AG04449 (cell line): ENCODE data around the gene HNRNPA3.
"Not testable (repeated sequence)": the region's sequence is repeated elsewhere in the genome, so short reads cannot be mapped to it uniquely, and the experiment has no call there.

Experiments used
- CTCF ChIA-PET: fragments of 350-600 bp; formaldehyde crosslinking; extraction: SDS; loops from one replicate; lab custom pipeline; 2021; ENCODE audit warnings: antibody characterized with exemption; lab: Yijun Ruan, JAX
- POLR2A ChIA-PET: fragments of 400-600, 350-600 bp; formaldehyde crosslinking; extraction: SDS; loops from one replicate; lab custom pipeline; 2020; ENCODE audit warnings: antibody characterized with exemption, inconsistent platforms; lab: Yijun Ruan, JAX
- DNase-seq: peaks from one replicate; pipeline ENCODE4 v3.0.0-alpha.2; 2010; ENCODE audit warnings: low read depth, low spot score
- H3K4me3 ChIP-seq: 2 replicates; pipeline ENCODE4 v1.5.1; 2011; ENCODE audit warnings: low read depth, mild to moderate bottlenecking, control low read depth, low read length
- TF ChIP-seq, protein P1 (sequence below): IDR thresholded peaks from one replicate; pipeline ENCODE4 v1.5.1; 2011; ENCODE audit warnings: mild to moderate bottlenecking, moderate library complexity, low read length, control low read depth, inconsistent platforms; ENCODE audit not compliant: insufficient read depth; ENCODE audit errors: missing control alignments

HNRNPA3 gene

DNA sequence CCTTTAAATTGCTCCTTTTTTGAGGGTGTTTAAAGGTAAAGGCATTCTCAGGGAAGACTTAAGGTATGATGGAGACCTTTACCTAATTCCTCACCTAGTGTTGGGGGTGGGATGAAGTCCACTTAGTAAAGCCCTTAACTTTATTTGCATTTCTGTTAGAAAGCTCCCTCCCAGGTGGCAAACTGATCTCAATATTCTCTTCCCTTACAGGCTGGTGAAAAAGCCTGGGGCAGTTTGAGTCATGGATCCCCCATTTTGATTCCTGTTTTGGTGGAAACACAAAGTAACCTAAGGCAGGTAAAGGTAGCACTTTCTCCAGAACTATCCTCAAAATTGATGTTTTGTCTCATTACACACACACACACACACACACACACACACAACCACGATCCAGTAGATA is 33.8 kb upstream of the HNRNPA3 start:
- H3K4me3 ChIP-seq: no peak overlapping the region
- ChIA-PET POLR2A (no interaction called here), CTCF (interaction anchor here (1.2 kb wide), 1 partner anchor 10 kb away, joined by 3 read pairs; no protein-coding TSS in a partner anchor)
- TF ChIP-seq, protein P1, sequence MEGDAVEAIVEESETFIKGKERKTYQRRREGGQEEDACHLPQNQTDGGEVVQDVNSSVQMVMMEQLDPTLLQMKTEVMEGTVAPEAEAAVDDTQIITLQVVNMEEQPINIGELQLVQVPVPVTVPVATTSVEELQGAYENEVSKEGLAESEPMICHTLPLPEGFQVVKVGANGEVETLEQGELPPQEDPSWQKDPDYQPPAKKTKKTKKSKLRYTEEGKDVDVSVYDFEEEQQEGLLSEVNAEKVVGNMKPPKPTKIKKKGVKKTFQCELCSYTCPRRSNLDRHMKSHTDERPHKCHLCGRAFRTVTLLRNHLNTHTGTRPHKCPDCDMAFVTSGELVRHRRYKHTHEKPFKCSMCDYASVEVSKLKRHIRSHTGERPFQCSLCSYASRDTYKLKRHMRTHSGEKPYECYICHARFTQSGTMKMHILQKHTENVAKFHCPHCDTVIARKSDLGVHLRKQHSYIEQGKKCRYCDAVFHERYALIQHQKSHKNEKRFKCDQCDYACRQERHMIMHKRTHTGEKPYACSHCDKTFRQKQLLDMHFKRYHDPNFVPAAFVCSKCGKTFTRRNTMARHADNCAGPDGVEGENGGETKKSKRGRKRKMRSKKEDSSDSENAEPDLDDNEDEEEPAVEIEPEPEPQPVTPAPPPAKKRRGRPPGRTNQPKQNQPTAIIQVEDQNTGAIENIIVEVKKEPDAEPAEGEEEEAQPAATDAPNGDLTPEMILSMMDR: no peak
- no peak for DNase-seq

GRCh38 chr2:177179227-177179626 is 33.4 kb upstream of the HNRNPA3 start:
- H3K4me3 ChIP-seq: no peak overlapping the region
- TF ChIP-seq, protein P1: no peak
- ChIA-PET POLR2A (no interaction called here), CTCF (no interaction called here)
- no peak for DNase-seq

DNA sequence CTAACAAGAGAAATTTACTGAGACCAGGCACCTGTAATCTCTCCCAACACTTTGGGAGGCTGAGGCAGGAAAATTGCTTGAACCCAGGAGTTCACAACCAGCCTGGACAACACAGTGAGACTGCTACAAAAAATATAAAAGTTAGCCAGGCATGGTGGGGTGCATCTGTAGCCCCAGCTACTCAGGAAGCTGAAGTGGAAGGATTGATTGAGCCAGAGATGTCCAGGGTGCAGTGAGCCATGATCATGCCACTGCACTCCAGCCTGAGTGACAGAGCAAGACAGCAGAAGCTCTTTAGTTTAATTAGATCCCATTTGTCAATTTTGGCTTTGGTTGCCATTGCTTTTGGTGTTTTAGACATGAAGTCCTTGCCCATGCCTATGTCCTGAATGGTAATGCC is 32.9 kb upstream of the HNRNPA3 start:
- CTCF ChIA-PET, H3K4me3 ChIP-seq, DNase-seq, POLR2A ChIA-PET: not testable (repeated sequence)

DNA sequence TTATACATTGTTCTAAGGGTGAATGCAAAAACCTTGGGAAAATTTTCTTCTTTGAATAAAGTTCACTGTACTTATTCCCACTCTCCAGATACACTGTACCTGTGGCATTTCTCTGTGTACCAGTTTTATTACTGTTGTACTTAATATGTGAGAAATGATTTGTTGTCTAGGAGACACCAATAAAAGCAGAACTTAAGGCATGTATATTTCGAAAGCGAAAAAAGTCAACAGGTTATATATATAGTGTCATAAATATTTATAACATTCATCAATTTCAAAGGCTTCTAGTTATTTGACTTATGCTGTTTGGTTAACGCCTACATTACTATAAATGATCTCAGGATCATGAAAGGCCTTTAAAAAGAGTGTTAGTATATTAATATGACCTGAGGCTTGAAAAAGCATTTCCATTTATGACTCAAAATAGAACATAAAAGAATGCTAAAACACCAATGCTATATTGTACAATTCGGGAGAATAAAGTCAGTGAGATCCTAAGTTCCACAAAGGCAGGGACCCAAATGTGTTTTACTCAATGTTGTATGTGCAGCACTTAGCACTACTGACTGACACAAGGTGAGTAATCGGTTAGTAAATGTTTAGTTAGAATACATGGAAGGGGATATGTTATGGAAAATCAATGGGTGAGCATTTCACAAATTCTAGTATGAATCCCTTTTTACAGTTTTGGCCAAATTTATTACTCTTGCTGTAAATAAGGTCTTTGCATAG is 32.2 kb upstream of the HNRNPA3 start:
- no peak for DNase-seq
- no peak overlapping the region for H3K4me3 ChIP-seq
- TF ChIP-seq, protein P1: no peak
- CTCF ChIA-PET: interaction anchor here (1.2 to 1.3 kb wide), 2 partner anchors 16 to 579 kb away, joined by 4 to 8 read pairs; no protein-coding TSS in a partner anchor
- POLR2A ChIA-PET: no interaction called here

DNA sequence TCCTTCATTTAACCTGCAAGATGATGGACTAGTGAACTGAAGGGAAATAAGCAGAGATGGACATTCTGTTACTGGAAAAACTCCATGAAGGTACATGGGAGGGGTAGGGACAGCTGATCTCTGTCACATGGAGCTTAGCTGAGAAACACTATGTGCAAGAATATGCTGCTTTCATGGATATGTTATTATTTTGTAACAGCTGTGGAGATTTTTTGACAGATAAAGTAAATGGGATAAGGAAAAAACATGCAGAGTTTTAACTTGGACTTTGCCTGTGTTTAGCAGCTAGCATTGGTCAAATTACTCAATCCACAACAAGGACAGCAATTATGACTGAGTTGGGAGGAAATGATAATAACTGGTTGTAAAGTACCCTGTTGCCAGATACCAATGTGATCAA is 28.7 kb upstream of the HNRNPA3 start:
- ChIA-PET POLR2A (no interaction called here), CTCF (no interaction called here)
- H3K4me3 ChIP-seq: no peak overlapping the region
- DNase-seq: no peak
- TF ChIP-seq, protein P1: no peak

- POLR2A ChIA-PET: no interaction called here
- TF ChIP-seq, protein P1: no peak
- no peak for DNase-seq
- CTCF ChIA-PET: no interaction called here
- no peak overlapping the region for H3K4me3 ChIP-seq
These were observed 28.0 kb upstream of the HNRNPA3 start for GRCh38 chr2:177184606-177185005.

GRCh38 chr2:177186038-177186437 is 26.6 kb upstream of the HNRNPA3 start:
- CTCF ChIA-PET: interaction anchor here (1.6 kb wide), 1 partner anchor 21 kb away, joined by 5 read pairs; no protein-coding TSS in a partner anchor
- DNase-seq, H3K4me3 ChIP-seq, POLR2A ChIA-PET: not testable (repeated sequence)
